Measurements from ENCODE around the gene ATL1. TPM values are rescaled to one million over a fixed set of nuclear protein-coding genes. Genes with fewer than 3 reads are reported as not detected.

The ATL1 gene
- total and polyA plus RNA-seq, 2 of the 13 experiments (the other 11 are each of a cell fraction or from before 2014, with no cell fraction given): 0.60 to 0.65 TPM

- TF ChIP-seq ZHX2 (IDR thresholded peaks at IDR 0.05; ENCODE audit: low read depth) (no peak), ZHX2 (CRISPR knock-in tag; IDR thresholded peaks at IDR 0.05; ENCODE audit: borderline replicate concordance) (no peak; the same call in 1 of the 2 replicates), GTF3A (CRISPR knock-in tag; conservative IDR thresholded peaks at IDR 0.05) (0 out of 2 replicates have a peak, but pooled peaks have one; percentile 72), BRCA1 (CRISPR knock-in tag; IDR thresholded peaks at IDR 0.05) (no peak), KLF13 (CRISPR knock-in tag; IDR thresholded peaks at IDR 0.05) (no peak), ZNF710 (CRISPR knock-in tag; IDR thresholded peaks at IDR 0.05; ENCODE audit: borderline replicate concordance) (no peak), RBAK (CRISPR knock-in tag; IDR thresholded peaks at IDR 0.05) (no peak), HDAC6 (IDR thresholded peaks at IDR 0.05; ENCODE audit: low read depth, low read length) (no peak), TAF15 (IDR thresholded peaks at IDR 0.05; ENCODE audit: low read depth, low read length, poor library complexity, severe bottlenecking) (no peak), ZNF335 (CRISPR knock-in tag; IDR thresholded peaks at IDR 0.05) (no peak), ZNF431 (CRISPR knock-in tag; IDR thresholded peaks at IDR 0.05; ENCODE audit: borderline replicate concordance, low read depth) (no peak), ZNF3 (CRISPR knock-in tag; IDR thresholded peaks at IDR 0.05) (no peak), ZNF7 (CRISPR knock-in tag; IDR thresholded peaks at IDR 0.05) (no peak), TFDP2 (CRISPR knock-in tag; IDR thresholded peaks at IDR 0.05) (peak; percentile 82), ZNF562 (CRISPR knock-in tag; IDR thresholded peaks at IDR 0.05; ENCODE audit: borderline replicate concordance) (no peak)
- TF ChIP-seq, protein P1, sequence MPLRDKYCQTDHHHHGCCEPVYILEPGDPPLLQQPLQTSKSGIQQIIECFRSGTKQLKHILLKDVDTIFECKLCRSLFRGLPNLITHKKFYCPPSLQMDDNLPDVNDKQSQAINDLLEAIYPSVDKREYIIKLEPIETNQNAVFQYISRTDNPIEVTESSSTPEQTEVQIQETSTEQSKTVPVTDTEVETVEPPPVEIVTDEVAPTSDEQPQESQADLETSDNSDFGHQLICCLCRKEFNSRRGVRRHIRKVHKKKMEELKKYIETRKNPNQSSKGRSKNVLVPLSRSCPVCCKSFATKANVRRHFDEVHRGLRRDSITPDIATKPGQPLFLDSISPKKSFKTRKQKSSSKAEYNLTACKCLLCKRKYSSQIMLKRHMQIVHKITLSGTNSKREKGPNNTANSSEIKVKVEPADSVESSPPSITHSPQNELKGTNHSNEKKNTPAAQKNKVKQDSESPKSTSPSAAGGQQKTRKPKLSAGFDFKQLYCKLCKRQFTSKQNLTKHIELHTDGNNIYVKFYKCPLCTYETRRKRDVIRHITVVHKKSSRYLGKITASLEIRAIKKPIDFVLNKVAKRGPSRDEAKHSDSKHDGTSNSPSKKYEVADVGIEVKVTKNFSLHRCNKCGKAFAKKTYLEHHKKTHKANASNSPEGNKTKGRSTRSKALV (CRISPR knock-in tag; IDR thresholded peaks at IDR 0.05): no peak
These were observed 108.3 kb downstream of the ATL1 start, which contains the start of gene SAV1 (continued) for GRCh38 chr14:50667996-50668825.

All from HepG2 (cell line).